HG03521 (cell line): ENCODE results near the gene RAB11FIP4.

Experiments used
- ATAC-seq: cut with Tn5 transposase; IDR thresholded peaks from one replicate; pipeline ENCODE4 v1.9.1; 2021; ENCODE audit warnings: mild to moderate bottlenecking, moderate library complexity; ENCODE audit not compliant: unreplicated experiment

The RAB11FIP4 gene

DNA sequence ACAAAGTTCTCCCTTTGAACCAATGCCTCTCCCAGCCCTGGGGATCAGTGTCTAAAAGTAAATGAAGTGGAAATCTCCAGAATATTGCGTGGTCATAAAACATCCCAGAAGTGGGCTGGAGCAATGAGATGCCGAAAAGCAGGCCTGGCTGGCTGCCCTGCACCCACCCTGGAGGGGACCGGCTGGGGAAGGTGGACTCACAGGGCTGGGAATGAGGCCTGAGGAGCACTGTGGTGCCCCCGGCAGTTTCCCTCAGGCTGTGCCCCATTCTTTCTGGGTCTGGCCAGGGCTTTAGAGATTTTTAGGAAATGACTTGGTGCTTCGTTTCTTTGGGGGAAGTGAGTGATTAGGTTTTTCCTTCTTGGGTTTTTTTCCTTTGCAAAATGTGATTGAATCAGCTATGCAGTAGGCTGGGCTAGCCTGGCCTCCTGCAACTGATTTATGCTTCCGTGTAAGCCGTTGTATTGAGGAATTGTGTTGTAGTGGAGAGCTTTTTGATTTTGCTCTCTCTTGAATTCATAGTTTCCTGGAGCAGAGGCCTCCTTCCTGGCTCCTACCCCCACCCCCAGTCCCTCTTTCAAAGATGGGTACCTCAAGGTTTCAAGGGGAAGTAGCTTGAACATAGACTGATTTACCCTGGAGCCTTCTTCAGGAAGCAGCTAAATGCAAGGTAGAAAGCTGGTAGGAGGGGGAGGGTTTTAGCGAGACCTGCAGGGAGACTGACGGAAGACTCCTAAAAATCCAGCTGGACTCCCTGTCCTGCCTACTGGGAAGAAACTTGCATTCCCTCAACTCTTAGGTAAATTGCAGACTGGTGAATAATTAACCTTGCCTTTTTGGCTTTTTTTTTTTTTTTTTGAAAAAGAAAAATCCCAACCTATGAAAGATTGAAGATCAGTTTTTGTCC is 170.2 kb downstream of the RAB11FIP4 start:
- no peak for ATAC-seq

- no peak for ATAC-seq
Measured at GRCh38 chr17:31562376-31562840, 170.9 kb downstream of the RAB11FIP4 start.

DNA sequence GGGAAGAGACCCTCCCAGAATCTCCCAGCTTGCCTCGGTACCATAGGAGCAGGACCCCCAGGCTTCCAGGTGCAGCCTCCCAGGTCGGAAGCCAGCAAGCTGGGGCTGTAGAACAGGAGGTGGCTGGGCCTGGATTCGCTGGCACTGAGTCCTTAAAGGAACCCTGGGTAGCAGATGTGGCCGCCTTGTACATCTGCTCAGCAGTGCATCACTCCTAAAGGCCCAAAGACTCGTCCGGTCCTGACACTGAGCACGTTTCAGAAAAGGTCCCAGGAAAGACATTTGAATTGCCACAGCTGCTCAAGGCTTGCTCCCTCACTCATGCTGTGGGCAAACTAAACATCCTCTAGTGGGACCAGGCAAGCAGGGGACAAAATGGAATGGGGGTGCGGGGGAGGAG is 172.8 kb downstream of the RAB11FIP4 start:
- ATAC-seq, result no peak

- ATAC-seq, result no peak
Measured at GRCh38 chr17:31564883-31565301, 173.4 kb downstream of the RAB11FIP4 start.

- ATAC-seq, result no peak
Measured at GRCh38 chr17:31565652-31566051, 174.2 kb downstream of the RAB11FIP4 start.

- ATAC-seq, result no peak
Measured at GRCh38 chr17:31566247-31566991, 174.9 kb downstream of the RAB11FIP4 start.

DNA sequence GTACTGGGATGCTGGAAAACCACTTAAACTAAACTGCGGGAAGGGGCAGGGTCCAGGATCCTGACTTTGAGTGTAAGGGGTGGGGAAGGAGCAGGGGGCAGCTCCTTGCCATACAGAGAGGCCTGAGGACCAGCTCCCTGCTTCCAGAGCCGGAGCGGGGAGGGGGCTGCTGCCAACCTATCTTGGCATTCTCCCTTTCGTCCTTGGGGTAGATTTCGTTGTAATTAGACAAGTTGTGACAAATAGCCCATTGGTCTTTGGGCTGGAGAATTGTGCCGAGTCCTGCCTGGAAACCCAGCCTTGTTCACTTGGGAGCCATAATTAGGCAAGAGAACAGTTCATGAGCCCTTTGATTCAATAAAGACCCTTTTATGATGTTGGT is 175.5 kb downstream of the RAB11FIP4 start:
- no peak for ATAC-seq

DNA sequence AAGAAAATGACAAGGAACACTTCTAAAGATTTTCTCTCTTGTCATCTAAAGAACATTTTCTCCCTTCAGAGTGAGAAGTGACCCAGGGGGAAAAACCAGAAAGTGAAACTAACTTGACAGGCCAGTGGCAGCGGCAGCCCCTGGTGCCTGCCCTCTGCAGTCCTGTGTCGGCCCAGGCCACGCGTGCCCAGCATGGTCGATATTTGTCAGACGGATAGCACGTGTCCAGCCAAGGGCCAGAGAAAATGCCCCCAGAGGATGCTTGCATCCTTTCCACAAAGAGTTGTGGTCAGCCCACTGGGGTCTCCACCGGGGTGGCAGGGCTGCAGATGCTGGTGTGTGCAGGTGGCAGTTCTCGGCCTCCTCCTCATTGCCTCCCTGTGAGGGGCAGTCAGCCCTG is 176.6 kb downstream of the RAB11FIP4 start:
- no peak for ATAC-seq

- ATAC-seq, result no peak
Measured at GRCh38 chr17:31568539-31568938, 177.1 kb downstream of the RAB11FIP4 start.

DNA sequence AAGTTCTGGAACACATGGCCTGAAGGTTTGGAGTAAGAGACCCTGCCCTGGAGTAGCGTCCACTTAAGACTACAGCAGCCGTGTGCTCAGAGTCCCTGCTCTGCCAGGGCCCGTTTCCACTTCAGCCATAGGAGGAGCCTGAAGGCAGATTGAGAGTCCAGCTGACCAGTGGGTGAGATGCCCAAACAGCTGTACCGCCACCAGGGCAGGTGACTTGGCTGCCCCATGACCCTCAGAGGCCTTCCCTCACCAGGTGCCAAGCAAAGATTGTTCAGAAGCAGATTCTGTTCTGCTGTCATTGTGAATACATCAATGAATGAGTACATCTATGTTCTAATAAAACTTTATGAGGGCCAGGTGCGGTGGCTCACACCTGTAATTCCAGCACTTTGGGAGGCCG is 178.8 kb downstream of the RAB11FIP4 start:
- ATAC-seq, result no peak

GRCh38 chr17:31570951-31571892 is 179.7 kb downstream of the RAB11FIP4 start:
- no peak for ATAC-seq

- no peak for ATAC-seq
Measured at GRCh38 chr17:31572341-31572740, 180.9 kb downstream of the RAB11FIP4 start.

GRCh38 chr17:31573047-31573446 is 181.6 kb downstream of the RAB11FIP4 start:
- ATAC-seq, result no peak

GRCh38 chr17:31573861-31574260 is 182.4 kb downstream of the RAB11FIP4 start:
- ATAC-seq, result no peak

DNA sequence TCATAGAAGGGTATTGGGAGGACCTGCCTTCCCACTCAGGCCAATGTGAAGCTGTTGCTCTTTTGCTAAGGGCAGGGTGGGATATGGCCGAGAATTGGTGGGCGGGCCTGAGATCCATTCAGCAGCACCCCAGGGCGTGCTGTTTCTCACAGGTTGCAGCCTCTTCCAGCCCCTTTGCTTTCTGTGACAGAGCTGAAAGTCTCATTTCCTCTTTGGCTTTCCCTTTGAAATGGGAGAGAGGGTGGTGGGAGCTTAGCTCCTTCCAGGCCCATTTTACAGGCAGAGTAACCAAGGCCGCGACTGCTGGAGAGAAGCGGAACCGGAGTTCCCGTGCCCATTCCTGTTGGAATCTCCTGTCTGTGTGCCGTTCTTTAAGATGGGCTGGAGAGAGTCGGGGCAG is 183.0 kb downstream of the RAB11FIP4 start:
- ATAC-seq, result no peak

DNA sequence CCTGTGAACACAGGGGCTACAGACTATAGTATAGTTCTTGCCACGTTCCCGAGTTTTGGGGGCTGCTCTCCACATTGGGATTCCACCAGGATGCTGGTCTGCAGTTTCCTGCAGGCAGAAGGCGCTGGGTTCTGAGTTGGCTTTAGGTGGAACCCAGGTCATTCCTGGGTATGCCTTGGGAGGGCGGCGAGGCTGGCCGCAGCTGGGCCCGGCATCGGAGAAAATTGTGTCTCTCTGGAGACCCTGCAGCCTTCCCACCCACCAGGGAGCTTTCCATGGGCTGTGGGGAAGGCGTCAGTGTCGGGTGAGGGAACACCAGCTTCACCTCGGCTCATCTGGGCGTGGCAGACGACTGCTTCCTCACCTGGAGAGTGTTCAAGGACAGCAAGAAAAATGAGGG is 183.6 kb downstream of the RAB11FIP4 start:
- ATAC-seq, result no peak

GRCh38 chr17:31579265-31579664 is 187.8 kb downstream of the RAB11FIP4 start:
- ATAC-seq, result no peak

- no peak for ATAC-seq
Measured at GRCh38 chr17:31580316-31580705, 188.8 kb downstream of the RAB11FIP4 start.

GRCh38 chr17:31580706-31581490 is 189.4 kb downstream of the RAB11FIP4 start:
- no peak for ATAC-seq

DNA sequence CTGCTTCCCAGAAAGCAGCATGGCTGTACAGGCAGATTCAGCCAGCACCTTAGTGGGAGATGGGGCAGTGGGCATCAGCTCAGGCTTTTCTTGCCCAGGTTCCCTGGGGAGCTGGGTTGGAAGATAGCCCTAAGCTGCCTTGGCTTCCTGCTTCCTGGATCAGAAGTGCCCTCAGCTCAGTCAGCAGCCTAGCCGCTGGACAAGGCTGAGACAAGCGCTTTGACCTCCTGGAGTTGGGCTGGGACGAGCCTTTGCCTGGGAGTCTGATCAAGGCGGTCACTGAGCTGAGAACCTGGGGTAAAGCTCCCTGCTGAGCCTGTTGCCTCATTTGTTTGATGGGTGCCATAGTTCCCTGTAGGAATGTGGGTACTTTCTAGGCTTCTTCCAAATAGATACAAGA is 190.0 kb downstream of the RAB11FIP4 start:
- ATAC-seq, result no peak
